HepG2 (cell line): ENCODE measurements around the gene CTCF. TPM values are rescaled to one million over a fixed set of nuclear protein-coding genes. Genes with fewer than 3 reads are reported as not detected.

Source experiments
- ARNT2 ChIP-seq: sonication (generic); formaldehyde crosslinking; IDR thresholded peaks from 2 replicates; pipeline ENCODE4 v1.8.0; 2022; ENCODE audit warnings: mild to moderate bottlenecking, low read depth, missing genetic modification reagents, moderate library complexity
- FOXC1 ChIP-seq: sonication (generic); formaldehyde crosslinking; IDR thresholded peaks from 2 replicates; pipeline ENCODE4 v1.8.0; 2022; ENCODE audit warnings: mild to moderate bottlenecking, missing genetic modification reagents, borderline replicate concordance
- GATAD2A ChIP-seq: IDR thresholded peaks from 2 replicates; pipeline ENCODE4 v1.6.1; 2016
- HDAC1 ChIP-seq: sonication (generic); formaldehyde crosslinking; IDR thresholded peaks from 2 replicates; pipeline ENCODE4 v1.5.1; 2020; ENCODE audit warnings: mild to moderate bottlenecking, missing genetic modification reagents
- KAT8 ChIP-seq: IDR thresholded peaks from 2 replicates; pipeline ENCODE4 v1.6.1; 2016; ENCODE audit warnings: missing genetic modification reagents, missing compliant biosample characterization
- KDM5B ChIP-seq: sonication (generic); formaldehyde crosslinking; IDR thresholded peaks from 2 replicates; pipeline ENCODE4 v1.4.0; 2020; ENCODE audit warnings: missing genetic modification reagents, mild to moderate bottlenecking, borderline replicate concordance
- MAZ ChIP-seq, 2 experiments: sonication (generic) in 1 of 2; formaldehyde crosslinking in 1 of 2; IDR thresholded peaks; 2 replicates each; pipeline versions ENCODE4 v1.5.0 to v1.6.1; 2012 to 2020; ENCODE audit warnings: low read depth in 2 of 2, mild to moderate bottlenecking in 2 of 2, borderline replicate concordance in 1 of 2, improper control_type of control experiment in 1 of 2, low read length in 1 of 2, missing genetic modification reagents in 1 of 2, moderate library complexity in 1 of 2
- MED1 ChIP-seq: sonication (generic); formaldehyde crosslinking; IDR thresholded peaks from 2 replicates; pipeline ENCODE4 v1.4.0; 2020; ENCODE audit warnings: missing genetic modification reagents
- MYC ChIP-seq: sonication (generic); formaldehyde crosslinking; IDR thresholded peaks from 2 replicates; pipeline ENCODE4 v1.9.0; 2021; ENCODE audit warnings: missing genetic modification reagents, borderline replicate concordance
- NFYC ChIP-seq: IDR thresholded peaks from 2 replicates; pipeline ENCODE4 v1.6.1; 2016; ENCODE audit warnings: missing genetic modification reagents, missing compliant biosample characterization
- RBM39 ChIP-seq: fragments of 200-400 bp; formaldehyde crosslinking; IDR thresholded peaks from one replicate; pipeline ENCODE4 v1.6.1; 2018; ENCODE audit warnings: antibody characterized with exemption, mild to moderate bottlenecking, low read depth, low read length; ENCODE audit not compliant: poor library complexity, severe bottlenecking
- XBP1 ChIP-seq: sonication (generic); formaldehyde crosslinking; IDR thresholded peaks from 2 replicates; pipeline ENCODE4 v1.5.0; 2020; ENCODE audit warnings: missing genetic modification reagents
- XRCC5 ChIP-seq: fragments of 200-400 bp; formaldehyde crosslinking; optimal IDR thresholded peaks from 2 replicates; pipeline ENCODE3; 2017; ENCODE audit warnings: mild to moderate bottlenecking, low read length
- YEATS2 ChIP-seq: sonication (generic); formaldehyde crosslinking; IDR thresholded peaks from 2 replicates; pipeline ENCODE4 v1.4.0; 2020; ENCODE audit warnings: missing genetic modification reagents, borderline replicate concordance
- YEATS4 ChIP-seq: sonication (generic); formaldehyde crosslinking; IDR thresholded peaks from 2 replicates; pipeline ENCODE4 v1.4.0; 2020; ENCODE audit warnings: missing genetic modification reagents, borderline replicate concordance
- ZNF101 ChIP-seq: sonication (generic); formaldehyde crosslinking; IDR thresholded peaks from 2 replicates; pipeline ENCODE4 v1.4.0; 2020; ENCODE audit warnings: mild to moderate bottlenecking, low read depth, missing genetic modification reagents, borderline replicate concordance
- ZNF264 ChIP-seq: sonication (generic); formaldehyde crosslinking; IDR thresholded peaks from 2 replicates; pipeline ENCODE4 v1.4.0; 2020; ENCODE audit warnings: missing genetic modification reagents
- ZNF292 ChIP-seq: sonication (generic); formaldehyde crosslinking; IDR thresholded peaks from 2 replicates; pipeline ENCODE4 v1.8.1; 2022; ENCODE audit warnings: mild to moderate bottlenecking, low read depth, missing genetic modification reagents, borderline replicate concordance
- ZNF33B ChIP-seq: sonication (generic); formaldehyde crosslinking; IDR thresholded peaks from 2 replicates; pipeline ENCODE4 v1.5.1; 2020; ENCODE audit warnings: mild to moderate bottlenecking, missing genetic modification reagents
- ZNF496 ChIP-seq: sonication (generic); formaldehyde crosslinking; IDR thresholded peaks from 2 replicates; pipeline ENCODE4 v1.8.1; 2023; ENCODE audit warnings: mild to moderate bottlenecking, moderate library complexity, missing genetic modification reagents; ENCODE audit not compliant: insufficient replicate concordance
- ZNF619 ChIP-seq: sonication (generic); formaldehyde crosslinking; IDR thresholded peaks from 2 replicates; pipeline ENCODE4 v1.4.0; 2020; ENCODE audit warnings: mild to moderate bottlenecking, missing genetic modification reagents
- ZNF709 ChIP-seq: sonication (generic); formaldehyde crosslinking; IDR thresholded peaks from 2 replicates; pipeline ENCODE4 v1.5.0; 2020; ENCODE audit warnings: mild to moderate bottlenecking, missing genetic modification reagents
- ZSCAN22 ChIP-seq: sonication (generic); formaldehyde crosslinking; IDR thresholded peaks from 2 replicates; pipeline ENCODE4 v1.4.0; 2020; ENCODE audit warnings: mild to moderate bottlenecking, missing genetic modification reagents
- polyA plus RNA-seq, 8 experiments: library from polyadenylated mRNA; depleted of rRNA in 3 of 8; stranded (reverse) in 7 of 8; unstranded in 1 of 8; fragments of >200 nt; fragmentation: Illumina TruSeq in 4 of 8; extraction: Trizol in 4 of 8; gene quantifications; 2 replicates each; pipeline versions ENCODE4 v1.2.1 to v1.2.3, GENCODE V29; 2011 to 2016; ENCODE audit warnings: low read depth in 4 of 8, missing spikeins in 1 of 8, mixed read lengths in 1 of 8; ENCODE audit not compliant: insufficient read depth in 1 of 8
- total RNA-seq, 5 experiments: library from RNA; depleted of rRNA; stranded (reverse); fragments of >200 nt; fragmentation: Illumina TruSeq; extraction: Trizol; gene quantifications; 2 replicates each; pipeline ENCODE4 v1.2.3, GENCODE V29; 2016; ENCODE audit warnings: low read depth in 1 of 5
- TF ChIP-seq, protein P1 (sequence below): sonication (generic); formaldehyde crosslinking; IDR thresholded peaks from 2 replicates; pipeline ENCODE4 v1.5.0; 2020; ENCODE audit warnings: missing genetic modification reagents
- TF ChIP-seq, protein P2 (sequence below): sonication (generic); formaldehyde crosslinking; IDR thresholded peaks from 2 replicates; pipeline ENCODE4 v1.8.0; 2022; ENCODE audit warnings: missing genetic modification reagents, mild to moderate bottlenecking, borderline replicate concordance
- TF ChIP-seq, protein P3 (sequence below): sonication (generic); formaldehyde crosslinking; IDR thresholded peaks from 2 replicates; pipeline ENCODE4 v1.4.0; 2020; ENCODE audit warnings: missing genetic modification reagents

CTCF gene
- total and polyA plus RNA-seq, 2 of the 13 experiments (the other 11 are each of a cell fraction or from before 2014, with no cell fraction given): 19.5 to 37.5 TPM

DNA sequence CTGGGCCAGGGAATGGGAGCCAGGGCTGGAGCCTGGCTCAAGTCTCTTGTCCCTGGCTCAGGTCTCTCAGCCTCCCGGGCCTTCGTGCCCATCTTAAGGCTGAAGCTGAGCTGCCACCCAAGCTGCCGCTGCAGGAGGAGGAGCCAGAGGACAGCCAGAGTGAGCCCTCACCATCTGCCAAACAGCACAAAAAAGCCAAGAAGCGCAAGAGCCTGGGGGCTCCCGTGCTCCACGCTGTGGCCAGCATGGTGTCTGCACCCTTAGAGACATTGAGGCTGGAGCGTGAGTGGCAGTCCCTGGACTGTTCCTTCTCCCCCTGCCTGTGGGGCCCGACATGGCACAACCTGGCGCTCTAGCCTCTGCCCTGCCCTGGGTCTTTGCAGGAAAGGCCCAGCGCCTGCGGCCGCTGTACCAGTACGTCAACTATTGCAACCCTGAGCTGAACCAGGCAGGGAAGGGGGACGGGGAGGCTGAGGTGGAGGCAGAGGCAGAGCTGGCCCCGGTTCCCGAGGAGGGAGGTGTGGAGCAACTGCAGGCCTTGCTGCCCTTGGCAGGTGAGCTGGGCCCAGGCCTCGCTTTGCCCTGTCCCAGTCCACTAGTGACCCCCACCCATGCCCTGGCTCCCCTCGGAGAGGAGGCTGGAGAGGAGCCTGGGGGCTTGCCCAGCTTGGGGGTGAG is 105.6 kb downstream of the CTCF start (continued):
- TF ChIP-seq XBP1 (no peak), YEATS4 (CRISPR knock-in tag) (peak; percentile 50; the same call in 1 of the 2 replicates), KDM5B (CRISPR knock-in tag) (peak; percentile 20), HDAC1 (CRISPR knock-in tag) (peak; percentile 55), ZNF619 (CRISPR knock-in tag) (peak; percentile 88; the same call in 1 of the 2 replicates), ZNF709 (CRISPR knock-in tag) (peak; percentile 34; the same call in 1 of the 2 replicates), ZNF101 (CRISPR knock-in tag) (0 out of 2 replicates have a peak, but pooled peaks have one; percentile 57), FOXC1 (CRISPR knock-in tag) (peak; percentile 84; the same call in 1 of the 2 replicates), ZSCAN22 (CRISPR knock-in tag) (no peak), MYC (peak; percentile 84), ZNF33B (CRISPR knock-in tag) (no peak), YEATS2 (CRISPR knock-in tag) (peak; percentile 49; the same call in 1 of the 2 replicates), RBM39 (peak; percentile 71), MED1 (CRISPR knock-in tag) (peak; percentile 85), GATAD2A (peak; percentile 83), NFYC (CRISPR knock-in tag) (0 out of 2 replicates have a peak, but pooled peaks have one; percentile 21), ARNT2 (CRISPR knock-in tag) (peak; percentile 86), ZNF496 (CRISPR knock-in tag) (no peak), XRCC5 (peak; percentile 99), ZNF264 (CRISPR knock-in tag) (peak; percentile 37; the same call in 1 of the 2 replicates), KAT8 (CRISPR knock-in tag) (peak; percentile 82), MAZ (IDR thresholded peaks at IDR 0.05; ENCODE audit: borderline replicate concordance, low read depth, low read length) (no peak; the same call in 1 of the 2 replicates), MAZ (CRISPR knock-in tag; IDR thresholded peaks at IDR 0.05; ENCODE audit: low read depth) (peak; percentile 83), ZNF292 (CRISPR knock-in tag) (peak; percentile 86; the same call in 1 of the 2 replicates)
- TF ChIP-seq, protein P1, sequence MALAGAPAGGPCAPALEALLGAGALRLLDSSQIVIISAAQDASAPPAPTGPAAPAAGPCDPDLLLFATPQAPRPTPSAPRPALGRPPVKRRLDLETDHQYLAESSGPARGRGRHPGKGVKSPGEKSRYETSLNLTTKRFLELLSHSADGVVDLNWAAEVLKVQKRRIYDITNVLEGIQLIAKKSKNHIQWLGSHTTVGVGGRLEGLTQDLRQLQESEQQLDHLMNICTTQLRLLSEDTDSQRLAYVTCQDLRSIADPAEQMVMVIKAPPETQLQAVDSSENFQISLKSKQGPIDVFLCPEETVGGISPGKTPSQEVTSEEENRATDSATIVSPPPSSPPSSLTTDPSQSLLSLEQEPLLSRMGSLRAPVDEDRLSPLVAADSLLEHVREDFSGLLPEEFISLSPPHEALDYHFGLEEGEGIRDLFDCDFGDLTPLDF (CRISPR knock-in tag): no peak
- TF ChIP-seq, protein P2, sequence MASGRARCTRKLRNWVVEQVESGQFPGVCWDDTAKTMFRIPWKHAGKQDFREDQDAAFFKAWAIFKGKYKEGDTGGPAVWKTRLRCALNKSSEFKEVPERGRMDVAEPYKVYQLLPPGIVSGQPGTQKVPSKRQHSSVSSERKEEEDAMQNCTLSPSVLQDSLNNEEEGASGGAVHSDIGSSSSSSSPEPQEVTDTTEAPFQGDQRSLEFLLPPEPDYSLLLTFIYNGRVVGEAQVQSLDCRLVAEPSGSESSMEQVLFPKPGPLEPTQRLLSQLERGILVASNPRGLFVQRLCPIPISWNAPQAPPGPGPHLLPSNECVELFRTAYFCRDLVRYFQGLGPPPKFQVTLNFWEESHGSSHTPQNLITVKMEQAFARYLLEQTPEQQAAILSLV (CRISPR knock-in tag): 0 out of 2 replicates have a peak, but pooled peaks have one; percentile 71
- TF ChIP-seq, protein P3, sequence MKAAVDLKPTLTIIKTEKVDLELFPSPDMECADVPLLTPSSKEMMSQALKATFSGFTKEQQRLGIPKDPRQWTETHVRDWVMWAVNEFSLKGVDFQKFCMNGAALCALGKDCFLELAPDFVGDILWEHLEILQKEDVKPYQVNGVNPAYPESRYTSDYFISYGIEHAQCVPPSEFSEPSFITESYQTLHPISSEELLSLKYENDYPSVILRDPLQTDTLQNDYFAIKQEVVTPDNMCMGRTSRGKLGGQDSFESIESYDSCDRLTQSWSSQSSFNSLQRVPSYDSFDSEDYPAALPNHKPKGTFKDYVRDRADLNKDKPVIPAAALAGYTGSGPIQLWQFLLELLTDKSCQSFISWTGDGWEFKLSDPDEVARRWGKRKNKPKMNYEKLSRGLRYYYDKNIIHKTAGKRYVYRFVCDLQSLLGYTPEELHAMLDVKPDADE (CRISPR knock-in tag): no peak
